Thymus (tissue), 11 donors: ENCODE results near the gene KRT86. TPM values are rescaled to one million over a fixed set of nuclear protein-coding genes. Genes with fewer than 3 reads are reported as not detected.
"Not testable (repeated sequence)": the region's sequence is repeated elsewhere in the genome, so short reads cannot be mapped to it uniquely, and the experiment has no call there.

Experiments used
- DNase-seq, 9 donors: peaks; one replicate each; pipeline ENCODE4 v3.0.0-alpha.2; 2013; ENCODE audit warnings: low spot score in 9 of 9, low read depth in 6 of 9, missing footprints in 1 of 9
- H3K27ac ChIP-seq, 2 donors: one replicate each; pipeline ENCODE4 v1.5.1; 2013; ENCODE audit warnings: control low read depth in 1 of 2, low read depth in 1 of 2, low read length in 1 of 2, mild to moderate bottlenecking in 1 of 2, moderate library complexity in 1 of 2
- H3K27me3 ChIP-seq, 2 donors: one replicate each; pipeline ENCODE4 v1.5.1; 2013; ENCODE audit warnings: low read length in 1 of 2; ENCODE audit not compliant: control insufficient read depth in 2 of 2, insufficient read depth in 1 of 2
- H3K36me3 ChIP-seq, 2 donors: one replicate each; pipeline ENCODE4 v1.5.1; 2013; ENCODE audit warnings: low read length in 1 of 2, mild to moderate bottlenecking in 1 of 2, moderate library complexity in 1 of 2; ENCODE audit not compliant: control insufficient read depth in 2 of 2, insufficient read depth in 2 of 2
- H3K4me1 ChIP-seq, 2 donors: one replicate each; pipeline ENCODE4 v1.5.1; 2013; ENCODE audit warnings: low read length in 2 of 2; ENCODE audit not compliant: control insufficient read depth in 2 of 2, insufficient read depth in 2 of 2
- H3K4me3 ChIP-seq, 2 donors: one replicate each; pipeline ENCODE4 v1.5.1; 2013; ENCODE audit warnings: low read length in 2 of 2, control low read depth in 1 of 2, mild to moderate bottlenecking in 1 of 2
- H3K9me3 ChIP-seq, 2 donors: one replicate each; pipeline ENCODE4 v1.5.1; 2013; ENCODE audit warnings: low read length in 1 of 2, mild to moderate bottlenecking in 1 of 2; ENCODE audit not compliant: control insufficient read depth in 2 of 2, insufficient read depth in 1 of 2
- WGBS: extraction: QIAGEN DNeasy Blood & Tissue Kit; methylation state at CpG from one replicate; pipeline ENCODE4 v1.1.7; 2013; 5-methylcytosine and 5-hydroxymethylcytosine counted together
- polyA plus RNA-seq: library from polyadenylated mRNA; stranded (reverse); fragments of 200-250 nt; gene quantifications from one replicate; pipeline ENCODE4 v1.2.3, GENCODE V29; 2013
- total RNA-seq: library from RNA; stranded (reverse); fragments of 120-200 nt; gene quantifications from one replicate; pipeline ENCODE4 v1.2.4, GENCODE V29; 2013
- donor health status: healthy.

Gene KRT86
- total and polyA plus RNA-seq, 2 donors, result 0.42 to 1.4 TPM

DNA sequence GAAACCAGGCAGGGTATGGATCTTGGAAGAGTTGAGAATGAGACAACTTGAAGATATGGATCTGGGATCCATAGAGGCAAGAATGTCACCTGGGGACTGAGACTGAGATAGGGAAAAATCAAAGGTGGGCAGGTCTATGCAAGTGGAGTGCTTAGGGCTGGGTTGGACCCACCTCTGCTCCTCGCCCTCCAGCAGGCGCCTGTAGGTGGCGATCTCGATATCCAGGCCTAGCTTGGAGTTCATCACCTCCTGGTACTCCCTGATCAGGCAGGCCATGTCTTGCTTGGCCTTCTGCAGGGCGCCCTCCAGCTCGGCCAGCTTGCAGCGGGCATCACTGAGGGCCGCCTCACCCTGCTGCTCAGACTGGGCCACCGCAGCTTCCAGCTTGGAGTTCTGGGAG lies 41.3 kb downstream of the KRT86 start:
- not testable (repeated sequence) for H3K36me3 ChIP-seq, H3K4me1 ChIP-seq, DNase-seq, H3K27ac ChIP-seq, H3K9me3 ChIP-seq, H3K4me3 ChIP-seq
- H3K27me3 ChIP-seq, result peaks cover 0 to 33% of the 10 kb centered on the region in 2 donors
- 83% methylated on average over 9 of the region's 9 CpGs for WGBS

DNA sequence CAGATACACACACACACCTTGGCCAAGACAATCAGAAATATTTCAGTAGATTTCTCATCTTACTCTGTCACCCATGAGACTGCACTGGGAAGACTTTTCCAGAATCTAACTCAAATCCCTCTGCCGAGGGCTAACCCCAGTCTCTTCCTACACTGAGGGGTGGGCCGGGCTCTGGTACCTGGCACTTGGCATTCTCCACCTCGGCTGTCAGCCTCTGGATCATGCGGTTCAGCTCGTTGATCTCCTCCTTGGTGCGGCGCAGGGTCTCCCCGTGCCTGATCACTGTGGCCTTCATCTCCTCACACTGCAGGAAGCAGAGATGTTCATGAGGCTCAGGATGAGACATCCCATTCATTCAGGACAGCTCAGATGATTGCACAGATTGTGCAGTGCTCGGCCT lies 41.8 kb downstream of the KRT86 start:
- Histone ChIP-seq H3K4me1 (no peaks in the 10 kb centered on the region), H3K27me3 (peaks cover 0 to 34% of the 10 kb centered on the region in 2 donors), H3K4me3 (no peak overlapping the region), H3K36me3 (no peaks in the 10 kb centered on the region), H3K27ac (no peak overlapping the region), H3K9me3 (no peaks in the 10 kb centered on the region)
- DNase-seq, result no peak
- WGBS, result 98% methylated on average over 9 of the region's 9 CpGs

DNA sequence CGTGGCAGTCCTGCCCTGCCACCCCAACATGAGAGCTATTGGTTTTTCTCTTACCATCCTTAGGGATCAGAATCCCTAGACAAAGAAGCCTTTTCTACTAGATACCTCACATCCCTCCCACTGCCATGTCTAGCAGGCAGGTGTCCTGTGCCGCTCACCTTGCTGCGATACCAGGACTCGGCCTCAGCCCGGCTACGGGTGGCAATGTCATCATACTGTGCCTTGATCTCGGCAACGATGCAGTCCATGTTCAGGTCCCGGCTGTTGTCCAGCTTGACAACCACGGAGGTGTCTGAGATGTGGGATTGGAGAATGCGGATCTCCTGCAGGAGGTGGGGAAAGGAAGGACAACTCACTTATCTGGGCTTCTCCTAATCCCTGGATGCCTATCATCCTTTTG lies 42.3 kb downstream of the KRT86 start:
- H3K4me3 ChIP-seq, result no peak overlapping the region
- no peak overlapping the region for H3K27ac ChIP-seq
- WGBS, result 98% methylated on average over 11 of the region's 11 CpGs
- no peaks in the 10 kb centered on the region for H3K4me1 ChIP-seq
- DNase-seq, result no peak
- no peaks in the 10 kb centered on the region for H3K9me3 ChIP-seq
- peaks cover 0 to 35% of the 10 kb centered on the region in 2 donors for H3K27me3 ChIP-seq
- no peaks in the 10 kb centered on the region for H3K36me3 ChIP-seq

DNA sequence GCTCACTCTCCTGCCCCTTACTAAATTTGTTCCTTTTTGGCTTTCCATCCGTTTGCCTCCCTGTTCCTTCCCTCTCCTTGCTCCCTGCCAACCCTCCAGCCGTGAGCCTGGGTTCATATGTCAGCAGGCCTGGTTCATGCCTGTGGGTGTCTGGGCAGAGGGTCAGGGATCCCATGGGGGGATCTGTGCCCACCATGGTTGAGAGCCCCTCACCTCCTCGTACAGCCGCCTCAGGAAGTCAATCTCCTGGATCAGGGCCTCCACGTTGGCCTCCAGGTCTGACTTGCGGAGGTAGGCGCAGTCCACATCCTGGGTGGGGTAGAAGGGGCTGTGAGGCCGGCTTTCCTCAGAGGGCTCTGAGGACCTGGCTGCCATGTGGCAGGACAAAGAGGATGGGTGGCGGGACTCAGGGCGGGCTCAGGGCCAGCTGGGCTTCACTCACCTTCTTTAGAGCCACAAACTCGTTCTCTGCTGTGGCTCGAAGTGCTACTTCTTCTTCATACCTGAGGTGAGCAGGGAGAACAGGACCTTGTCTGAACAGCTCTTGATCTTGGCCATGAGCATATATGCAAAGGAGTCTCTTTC lies 43.1 kb downstream of the KRT86 start:
- H3K27me3 ChIP-seq, result peaks cover 0 to 33% of the 10 kb centered on the region in 2 donors
- DNase-seq, result no peak
- H3K4me1 ChIP-seq, result no peaks in the 10 kb centered on the region
- no peaks in the 10 kb centered on the region for H3K36me3 ChIP-seq
- H3K9me3 ChIP-seq, result no peaks in the 10 kb centered on the region
- no peak overlapping the region for H3K4me3 ChIP-seq
- 95% methylated on average over 12 of the region's 12 CpGs for WGBS
- no peak overlapping the region for H3K27ac ChIP-seq

DNA sequence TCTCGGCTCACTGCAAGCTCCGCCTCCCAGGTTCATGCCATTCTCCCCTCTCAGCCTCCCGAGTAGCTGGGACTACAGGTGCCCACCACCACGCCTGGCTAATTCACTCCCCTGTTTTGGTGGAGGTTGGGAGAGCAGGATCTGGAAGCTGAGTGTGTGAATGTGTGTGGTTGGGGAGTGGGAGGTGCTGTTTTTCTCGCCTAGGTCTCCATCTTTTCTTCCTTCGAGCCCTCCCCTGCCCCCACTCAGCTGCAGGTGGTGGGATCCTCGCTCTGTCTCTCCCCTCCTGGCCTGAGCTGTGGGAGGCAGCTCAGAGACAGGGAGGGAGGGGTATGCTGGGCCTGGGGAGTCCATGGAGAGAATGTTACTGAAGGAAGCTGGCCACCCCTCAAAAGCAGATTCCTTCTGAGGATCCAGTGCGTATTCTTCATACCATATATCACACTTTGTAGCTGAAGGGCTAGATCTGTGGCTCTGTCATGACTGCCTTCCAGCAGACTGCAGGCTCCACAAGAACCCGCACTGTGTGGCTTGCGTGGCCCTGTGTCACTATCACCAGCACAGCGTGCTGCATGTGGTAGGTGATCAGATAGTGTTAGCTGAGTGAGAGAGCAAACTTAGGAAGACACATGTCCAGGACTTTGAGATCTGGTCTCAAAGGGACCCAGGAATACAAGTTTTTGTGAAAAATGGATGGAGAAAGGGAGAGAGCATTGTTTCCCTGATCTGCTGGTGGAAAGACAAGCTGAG lies 44.0 kb downstream of the KRT86 start:
- Histone ChIP-seq H3K9me3 (no peaks in the 10 kb centered on the region), H3K4me3 (no peak overlapping the region), H3K4me1 (no peaks in the 10 kb centered on the region), H3K27me3 (peaks cover 0 to 37% of the 10 kb centered on the region in 2 donors), H3K36me3 (no peaks in the 10 kb centered on the region), H3K27ac (no peak overlapping the region)
- DNase-seq, result no peak
- WGBS, result 93% methylated on average over 11 of the region's 11 CpGs

DNA sequence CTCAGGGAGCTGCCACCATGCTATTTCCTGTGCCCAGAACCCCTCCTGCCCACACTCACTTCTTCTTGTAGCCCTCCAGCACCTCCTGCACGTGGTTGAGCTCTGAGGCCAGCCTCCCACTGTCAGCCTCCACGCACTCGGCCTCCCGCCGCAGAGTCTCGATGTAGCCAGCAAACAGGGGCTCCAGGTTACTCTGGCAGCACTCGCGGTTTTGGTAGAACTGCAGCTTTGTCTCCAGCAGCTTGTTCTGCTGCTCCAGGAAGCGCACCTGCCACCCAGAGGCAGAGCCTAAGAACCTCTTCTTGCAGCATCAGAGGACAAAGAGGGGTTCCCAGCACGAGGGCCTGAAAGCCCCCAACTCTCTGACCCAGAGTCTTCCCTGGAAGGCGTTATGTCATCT lies 44.7 kb downstream of the KRT86 start:
- Histone ChIP-seq H3K4me1 (no peaks in the 10 kb centered on the region), H3K27me3 (peaks cover 0 to 37% of the 10 kb centered on the region in 2 donors), H3K4me3 (no peak overlapping the region), H3K9me3 (no peaks in the 10 kb centered on the region), H3K36me3 (no peaks in the 10 kb centered on the region), H3K27ac (no peak overlapping the region)
- WGBS, result 72% methylated on average over 11 of the region's 11 CpGs
- DNase-seq, result no peak

DNA sequence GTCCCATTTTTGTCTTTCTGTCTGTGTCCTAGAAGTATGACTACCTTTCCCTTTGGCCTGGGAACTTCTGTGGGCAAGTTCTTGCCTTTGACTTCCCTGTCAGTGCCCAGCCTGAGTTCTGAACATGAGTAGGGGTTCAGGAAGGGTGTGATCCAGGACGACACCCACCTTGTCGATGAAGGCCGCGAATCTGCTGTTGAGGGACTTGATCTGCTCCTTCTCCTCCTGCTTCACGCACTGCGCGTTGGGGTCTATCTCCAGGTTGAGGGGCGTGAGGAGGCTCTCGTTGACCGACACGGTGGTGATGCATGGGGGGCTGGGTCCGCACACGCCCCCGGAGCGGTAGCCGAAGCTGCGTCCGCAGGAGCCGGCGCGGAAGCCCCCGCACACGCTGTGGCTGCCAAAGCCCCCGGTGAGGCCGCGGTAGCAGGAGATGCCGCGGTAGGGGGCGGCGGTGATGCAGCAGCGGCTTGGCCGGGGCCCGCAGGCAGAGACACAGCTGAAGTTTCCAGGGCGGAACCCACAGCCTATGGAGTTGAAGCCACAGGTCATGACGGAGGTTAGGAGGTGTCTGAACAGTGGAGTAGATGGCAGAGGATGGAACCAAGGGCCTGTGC lies 46.4 kb downstream of the KRT86 start, which contains the start of gene KRT83:
Gene KRT83 (minus strand): TSS at position 615 of the 617 bp plus-strand sequence. CDS start 63 bp downstream, at position 552.
- Histone ChIP-seq H3K27ac (no peak within 1 kb of the TSS), H3K27me3 (peaks cover 0 to 37% of the 10 kb centered on the region in 2 donors), H3K4me1 (no peaks in the 10 kb centered on the region), H3K36me3 (no peaks in the 10 kb centered on the region), H3K9me3 (no peaks in the 10 kb centered on the region), H3K4me3 (no peak within 1 kb of the TSS)
- 79% methylated on average over 35 of the region's 35 CpGs for WGBS
- no peak for DNase-seq

DNA sequence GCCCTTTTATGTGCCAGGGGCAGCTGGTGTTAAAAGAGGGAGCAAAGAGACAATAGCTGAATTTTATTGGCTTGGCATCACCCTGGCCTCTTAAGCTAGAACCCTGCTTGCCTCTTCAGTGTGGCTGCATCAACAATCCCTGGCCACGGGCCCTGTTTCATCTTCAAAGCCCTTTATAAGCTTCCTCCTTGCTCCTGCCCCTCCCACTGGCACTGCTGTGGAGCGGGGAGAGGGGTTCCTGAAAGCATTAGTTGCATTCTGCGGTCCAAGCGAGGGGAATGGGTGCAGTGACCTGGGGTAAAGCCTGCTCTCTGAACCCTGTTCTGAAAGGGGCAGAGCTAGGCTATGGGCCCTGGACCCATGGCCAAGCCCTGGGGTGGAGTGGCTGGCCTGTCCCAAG lies 47.0 kb downstream of the KRT86 start:
- Histone ChIP-seq H3K36me3 (no peaks in the 10 kb centered on the region), H3K4me3 (no peak overlapping the region), H3K4me1 (no peaks in the 10 kb centered on the region), H3K9me3 (no peaks in the 10 kb centered on the region), H3K27me3 (peaks cover 0 to 37% of the 10 kb centered on the region in 2 donors), H3K27ac (no peak overlapping the region)
- DNase-seq, result no peak
- WGBS, result 74% methylated on average over 4 of the region's 4 CpGs

DNA sequence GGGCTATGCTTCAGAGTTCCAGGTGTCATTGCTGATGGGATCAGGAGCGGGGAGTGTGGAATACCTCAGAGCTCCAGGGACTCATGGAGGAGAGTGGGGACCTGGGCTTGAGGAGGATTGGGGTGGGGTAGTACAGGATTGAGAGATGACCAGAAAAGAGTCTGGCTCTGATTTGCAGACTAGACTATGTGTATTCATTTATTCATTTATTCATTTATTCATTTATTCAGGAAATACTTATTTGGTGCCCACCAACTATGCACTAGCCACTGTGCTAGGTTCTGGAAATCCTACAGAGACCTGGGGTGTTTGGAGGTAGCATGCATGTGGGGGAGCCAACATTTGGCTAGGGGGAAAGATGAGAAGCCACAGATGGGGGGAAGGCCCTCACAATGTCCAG lies 47.6 kb downstream of the KRT86 start:
- Histone ChIP-seq H3K36me3 (no peaks in the 10 kb centered on the region), H3K27me3 (peaks cover 0 to 37% of the 10 kb centered on the region in 2 donors), H3K4me1 (no peaks in the 10 kb centered on the region), H3K27ac (no peak overlapping the region), H3K9me3 (no peaks in the 10 kb centered on the region), H3K4me3 (no peak overlapping the region)
- 95% methylated on average over 1 of the region's 1 CpG for WGBS
- no peak for DNase-seq
